Activated CD4-positive, CD25-positive, alpha-beta regulatory T cell treated with anti-CD3 and anti-CD28 coated beads, Interleukin-2, amount 50 U/mL, for 72 hours (primary cell): ENCODE measurements around the gene DYNLRB2.
A peak's percentile ranks its signal among the peaks of the same experiment; 100 is the strongest.

Experiments
- DNase-seq: peaks from one replicate; pipeline ENCODE4 v3.0.0; 2021

DYNLRB2 gene

DNA sequence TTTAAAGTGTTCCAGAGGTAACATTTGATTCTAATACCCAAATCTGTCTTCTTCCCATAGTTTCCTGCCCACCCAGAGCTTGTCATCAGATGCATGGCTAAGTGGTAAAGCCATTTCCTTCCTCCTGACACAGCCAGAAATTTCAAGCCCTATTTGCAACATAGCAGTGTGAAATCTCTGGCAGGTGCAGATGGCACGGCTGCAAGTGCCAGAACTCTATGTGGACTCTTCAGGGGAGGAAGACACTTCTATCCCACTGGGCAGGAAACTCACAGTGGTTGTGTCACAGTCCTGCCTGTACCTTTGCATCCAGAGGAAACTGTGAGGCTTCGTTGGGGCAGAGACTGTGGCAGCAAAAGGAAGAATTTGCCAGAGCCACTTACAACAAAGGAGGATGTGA, 13.2 kb downstream of the DYNLRB2 start:
- no peak for DNase-seq

DNA sequence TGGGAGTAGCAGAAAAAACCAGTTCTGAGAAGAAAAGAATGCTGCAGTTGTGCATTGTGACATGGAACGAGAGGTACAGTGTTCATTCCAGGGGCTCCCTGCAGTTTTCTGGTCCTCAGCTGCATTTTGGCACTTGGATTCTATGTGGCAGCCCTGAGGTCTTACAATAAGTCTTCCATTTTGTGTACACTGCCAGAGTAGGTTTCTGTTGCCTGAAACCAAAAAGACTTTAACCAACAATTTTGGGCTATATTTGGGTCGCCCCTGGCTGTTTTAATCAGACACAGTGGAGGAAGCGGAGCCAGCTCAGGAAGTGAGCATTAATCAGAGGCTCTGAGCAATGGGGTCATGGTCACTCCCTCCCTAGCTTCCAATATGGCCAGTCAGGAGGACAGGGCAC, 15.7 kb downstream of the DYNLRB2 start:
- no peak for DNase-seq

DNA sequence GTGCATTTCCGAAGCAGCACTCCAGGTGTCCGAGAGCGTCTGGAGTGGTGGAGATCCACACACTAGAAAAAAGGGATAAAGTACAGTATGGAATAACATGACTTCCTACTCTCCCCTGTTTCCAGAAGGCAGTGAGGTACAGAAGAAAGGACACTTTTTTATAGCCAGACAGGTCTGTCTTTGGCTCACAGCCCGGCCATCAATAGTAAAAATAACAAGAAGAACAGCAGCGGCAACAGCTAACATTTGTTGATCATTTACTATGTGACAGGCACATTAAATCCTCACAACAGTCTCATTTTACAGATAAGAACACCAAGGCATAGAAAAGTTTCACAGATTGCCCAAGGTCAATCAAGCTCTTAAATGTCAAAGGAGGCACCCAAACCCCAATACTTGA, 16.2 kb downstream of the DYNLRB2 start:
- no peak for DNase-seq

DNA sequence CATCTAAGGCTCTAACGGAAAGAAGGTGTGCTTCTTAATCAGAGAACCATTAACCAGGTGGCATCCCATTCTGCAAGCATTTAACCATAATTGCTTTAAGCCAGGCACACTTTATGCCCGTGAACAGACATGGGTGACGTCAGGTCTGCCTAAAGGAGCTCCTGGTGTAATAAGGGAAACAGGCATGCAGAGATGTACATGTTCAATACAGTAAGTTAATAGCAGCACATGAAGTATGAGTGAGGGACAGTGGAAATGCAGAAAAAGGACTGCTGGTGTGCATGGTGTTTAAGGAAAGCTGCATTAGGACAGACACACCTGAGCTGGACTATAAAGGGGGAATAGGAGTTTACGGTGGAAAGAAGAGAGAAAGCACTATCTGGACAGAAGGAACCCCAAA, 18.6 kb downstream of the DYNLRB2 start:
- DNase-seq = no peak

DNA sequence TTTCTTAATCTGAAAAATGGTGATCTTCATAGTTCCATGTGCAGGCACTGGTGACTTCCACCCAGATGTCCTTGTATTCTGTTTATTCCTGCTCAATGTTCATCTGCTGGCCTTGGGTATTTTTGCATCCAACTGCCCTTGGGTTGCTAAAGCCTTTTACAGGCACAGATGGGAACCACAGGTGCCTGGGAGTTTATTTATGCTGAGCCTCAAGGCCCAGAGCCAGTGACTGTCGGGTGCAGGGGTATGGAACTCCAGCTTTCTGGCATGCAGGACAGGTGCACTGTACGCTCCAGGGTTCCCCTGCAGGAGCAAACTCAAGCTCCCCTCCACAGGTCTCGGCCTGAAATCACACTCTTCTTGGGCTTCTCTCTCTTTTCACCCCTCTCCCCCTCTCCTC, 22.3 kb downstream of the DYNLRB2 start:
- DNase-seq = no peak

DNA sequence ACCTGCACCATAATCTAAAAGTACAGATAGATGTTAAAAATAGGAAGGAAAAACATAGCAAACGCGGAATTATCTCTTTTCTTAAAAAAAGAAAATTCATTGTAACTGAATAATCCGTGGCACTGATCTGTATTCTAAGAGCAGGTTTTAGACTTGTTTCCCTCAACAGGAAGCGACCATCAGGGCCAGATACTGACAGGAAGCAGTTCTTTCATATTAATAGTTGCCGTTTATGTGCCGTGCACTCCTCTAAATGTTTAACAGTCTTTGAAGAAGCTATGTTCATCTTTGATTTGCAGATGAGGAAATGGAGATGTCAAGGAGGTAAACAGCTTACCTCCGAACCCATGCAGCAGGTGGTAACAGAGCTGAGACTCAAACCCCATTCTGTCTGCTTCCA, 23.6 kb downstream of the DYNLRB2 start:
- no peak for DNase-seq

DNA sequence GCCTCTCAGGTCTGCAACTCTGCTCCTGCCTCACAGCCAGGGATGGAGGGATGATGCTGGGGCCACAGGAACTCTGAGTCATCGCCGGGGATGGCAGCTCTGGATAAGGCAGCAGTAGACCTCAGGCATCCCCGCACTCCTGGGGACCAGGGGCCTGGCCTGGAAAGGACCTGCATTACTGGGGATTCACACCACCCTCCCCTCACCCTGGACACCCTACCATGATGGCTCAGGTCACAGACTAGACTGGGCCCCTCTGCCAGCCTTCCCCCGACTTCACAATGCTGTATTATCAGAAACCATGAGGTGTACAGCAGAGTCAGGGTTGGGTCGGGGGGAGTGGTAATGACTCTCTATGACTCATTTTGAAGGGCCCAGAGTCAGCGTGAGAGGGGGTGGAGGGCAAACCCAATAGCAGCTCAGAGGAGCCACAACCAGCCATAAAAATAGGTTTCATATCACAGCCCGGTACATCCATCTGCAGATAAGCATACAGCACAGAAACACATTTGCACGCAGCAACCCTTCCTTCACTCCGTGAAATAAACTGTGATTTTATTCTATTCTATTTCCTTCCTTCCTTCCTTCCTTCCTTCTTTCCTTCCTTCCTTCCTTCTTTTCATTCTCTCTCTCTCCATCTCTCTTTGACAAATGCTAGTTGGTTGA, 28.8 kb downstream of the DYNLRB2 start:
- DNase-seq = peak; percentile 61

DNA sequence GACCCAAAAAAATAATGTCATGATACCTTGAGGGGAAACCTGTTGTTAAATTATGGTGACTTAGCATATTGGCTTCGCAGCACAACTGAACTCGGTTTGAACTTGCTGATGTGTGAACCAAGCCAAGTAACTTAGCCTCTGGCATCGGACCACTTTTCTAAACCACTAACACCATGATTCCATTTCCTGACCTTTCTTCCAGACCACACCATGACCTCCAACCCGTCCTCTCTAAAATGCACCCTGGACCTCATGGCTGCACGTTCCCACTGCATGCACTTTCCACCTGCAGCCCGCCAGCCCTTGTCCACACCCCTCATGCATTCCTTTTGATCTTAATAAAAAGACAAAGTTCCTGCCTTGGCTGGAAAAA, 29.3 kb downstream of the DYNLRB2 start:
- no peak for DNase-seq

DNA sequence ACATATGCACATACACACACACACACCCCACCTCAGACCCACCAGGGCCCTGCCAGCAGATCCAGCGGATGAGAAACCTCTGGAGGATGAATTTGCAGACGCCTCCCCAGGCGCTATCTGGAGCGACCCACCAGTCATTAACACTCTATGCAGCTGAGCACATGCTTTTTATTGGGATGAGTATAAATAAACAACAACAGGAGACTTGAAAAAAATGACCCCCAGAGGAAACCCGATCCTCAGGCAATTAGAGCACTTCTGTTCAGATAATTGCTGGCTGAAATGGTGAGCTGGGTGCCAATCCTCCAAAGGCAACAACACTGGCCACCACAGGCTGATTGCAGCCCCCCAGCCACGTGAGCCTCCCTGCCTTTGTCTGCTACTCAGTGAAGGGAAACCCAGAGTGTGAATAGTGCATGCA, 32.9 kb downstream of the DYNLRB2 start:
- no peak for DNase-seq

DNA sequence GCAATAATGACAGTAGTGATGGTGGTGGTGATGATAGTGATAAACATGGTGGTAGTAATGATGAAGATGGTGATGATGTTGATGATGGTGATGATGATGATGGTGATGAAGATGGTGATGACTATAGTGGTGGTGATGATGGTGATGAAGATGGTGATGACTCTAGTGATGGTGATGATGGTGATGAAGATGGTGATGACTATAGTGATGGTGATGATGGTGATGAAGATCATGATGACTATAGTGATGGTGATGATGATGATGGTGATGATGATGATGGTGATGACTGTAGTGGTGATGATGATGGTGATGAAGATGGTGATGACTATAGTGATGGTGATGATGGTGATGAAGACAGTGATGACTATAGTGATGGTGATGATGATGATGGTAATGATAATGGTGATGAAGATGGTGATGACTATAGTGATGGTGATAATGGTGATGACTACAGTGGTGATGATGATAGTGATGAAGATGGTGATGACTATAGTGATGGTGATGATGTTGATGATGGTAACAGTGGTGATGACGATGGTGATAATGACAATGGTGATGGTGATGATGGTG, 35.6 kb downstream of the DYNLRB2 start:
- DNase-seq = no peak

DNA sequence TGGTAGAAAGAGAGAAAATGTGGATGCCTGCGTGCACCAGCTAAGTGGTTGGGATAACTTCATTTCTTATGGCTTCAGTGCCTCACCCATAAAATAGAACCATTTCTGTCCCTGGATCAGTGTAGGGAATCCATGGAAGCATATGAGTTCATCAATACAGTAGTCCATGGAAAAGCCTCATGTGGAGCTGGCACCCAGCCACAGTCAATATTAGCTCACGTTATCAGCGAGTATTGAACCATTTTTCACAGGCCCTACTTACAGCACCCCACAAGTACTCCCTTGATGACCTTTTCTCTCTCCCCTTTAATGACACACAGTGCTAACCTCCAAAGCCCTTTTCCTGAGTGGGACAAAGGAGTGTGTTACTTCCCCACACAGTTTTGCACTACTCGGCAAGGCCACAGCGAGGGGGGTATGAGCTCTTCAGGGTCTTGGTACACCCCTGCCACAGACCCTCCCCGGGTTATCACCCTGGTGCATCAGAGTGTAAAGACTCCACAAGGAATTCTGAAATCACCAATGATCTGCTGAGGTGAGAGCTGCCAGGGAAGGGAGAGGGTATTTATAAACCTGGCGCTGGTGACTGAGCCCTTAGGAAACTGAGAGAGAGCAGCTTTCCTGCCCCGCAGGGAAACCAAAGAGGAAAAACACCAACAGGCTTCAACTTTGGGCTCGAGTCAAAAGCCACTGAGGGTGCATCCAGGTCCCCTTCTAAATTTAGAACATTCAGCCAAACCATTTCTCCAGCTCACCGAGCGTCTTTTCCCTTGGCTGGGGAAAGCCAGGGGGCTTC, 36.9 kb downstream of the DYNLRB2 start:
- no peak for DNase-seq

DNA sequence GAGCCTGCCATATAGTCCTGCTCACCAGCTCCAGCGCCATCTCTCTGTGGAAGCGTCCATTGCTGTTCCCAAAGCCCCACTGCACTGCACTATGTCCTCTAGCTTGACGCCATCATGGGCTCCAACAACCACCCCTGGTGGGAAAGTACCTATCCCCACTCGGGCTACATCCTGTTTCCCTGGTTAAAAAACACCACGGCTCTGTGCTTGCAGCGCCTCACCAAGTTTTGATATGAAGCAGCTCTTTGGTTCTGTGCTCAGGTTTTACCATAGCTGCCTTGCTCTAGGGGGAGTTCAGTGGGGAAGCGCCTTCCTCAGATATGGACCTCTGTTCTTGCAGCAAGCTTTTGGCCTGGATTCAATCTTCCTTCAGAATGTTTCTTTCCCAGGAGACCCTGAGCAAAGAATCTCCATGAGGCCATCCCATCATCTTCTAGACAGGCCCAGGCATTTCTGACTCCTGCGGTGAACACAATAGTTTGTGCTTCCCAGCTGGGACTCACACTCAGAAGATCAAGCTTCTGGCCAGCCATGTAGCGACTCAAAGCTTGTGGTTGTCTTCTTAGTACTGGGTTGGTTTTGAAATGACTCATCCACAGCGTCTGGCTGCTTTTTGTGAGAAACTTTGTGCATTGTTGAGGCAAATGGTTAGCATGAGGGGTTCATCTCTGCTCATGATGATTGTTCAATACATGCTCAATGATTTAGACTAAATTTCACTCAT, 39.5 kb downstream of the DYNLRB2 start:
- DNase-seq = peak; percentile 59

DNA sequence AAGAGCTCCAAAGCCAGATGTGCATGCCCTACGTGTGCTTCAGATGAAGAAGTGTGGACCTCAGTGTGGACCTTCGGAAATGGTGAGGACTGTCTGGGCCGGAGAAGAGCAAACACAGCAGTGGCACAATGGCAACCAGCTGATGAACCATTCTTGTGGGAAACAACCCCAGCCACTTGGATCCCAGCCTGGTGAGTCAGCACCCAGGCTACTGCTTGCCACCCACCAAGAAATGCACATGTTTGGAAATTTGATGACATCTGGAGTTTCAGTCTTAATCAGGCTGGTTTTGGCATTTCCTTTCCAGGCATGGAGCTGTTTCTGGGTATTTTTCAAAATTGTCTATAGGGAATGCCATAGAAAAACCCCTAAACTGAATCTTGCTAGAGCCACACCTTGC, 42.7 kb downstream of the DYNLRB2 start:
- no peak for DNase-seq

DNA sequence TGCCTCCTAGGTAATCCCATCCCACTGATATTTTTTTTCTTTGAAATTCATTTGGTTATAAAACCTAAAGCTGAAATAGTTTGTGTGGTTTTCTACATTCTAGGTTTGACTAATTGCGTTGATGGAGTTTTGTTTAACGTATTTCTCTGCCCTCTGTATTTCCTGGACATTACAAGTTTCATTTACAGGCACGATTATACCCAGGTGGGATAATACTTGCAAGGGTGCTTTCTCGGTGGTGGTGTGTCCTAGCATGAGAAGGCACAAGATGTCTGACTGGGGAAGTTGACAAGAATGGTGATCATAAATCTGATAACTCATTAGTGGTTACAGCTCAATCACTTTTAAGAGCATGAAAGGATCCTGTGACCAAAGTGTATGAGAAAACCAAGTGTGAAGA, 45.0 kb downstream of the DYNLRB2 start:
- no peak for DNase-seq

DNA sequence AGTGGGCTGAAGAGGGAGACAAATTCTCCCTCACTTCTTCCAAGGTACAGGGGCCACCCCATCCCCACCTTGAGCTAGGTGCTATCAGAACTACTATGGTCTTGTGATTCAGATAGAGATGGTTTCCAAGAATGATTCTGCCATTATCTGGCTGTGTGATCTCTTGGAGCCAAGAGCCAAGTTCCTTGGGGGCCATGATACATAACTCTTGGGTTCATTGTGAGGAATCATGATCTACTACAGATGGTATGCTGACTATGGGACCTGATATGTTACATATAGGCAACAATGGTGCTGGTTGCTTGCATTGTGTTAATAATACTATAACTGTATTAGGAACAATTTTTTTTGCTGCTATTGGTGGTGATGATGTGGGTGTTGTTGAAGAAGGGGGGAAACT, 45.7 kb downstream of the DYNLRB2 start:
- no peak for DNase-seq

DNA sequence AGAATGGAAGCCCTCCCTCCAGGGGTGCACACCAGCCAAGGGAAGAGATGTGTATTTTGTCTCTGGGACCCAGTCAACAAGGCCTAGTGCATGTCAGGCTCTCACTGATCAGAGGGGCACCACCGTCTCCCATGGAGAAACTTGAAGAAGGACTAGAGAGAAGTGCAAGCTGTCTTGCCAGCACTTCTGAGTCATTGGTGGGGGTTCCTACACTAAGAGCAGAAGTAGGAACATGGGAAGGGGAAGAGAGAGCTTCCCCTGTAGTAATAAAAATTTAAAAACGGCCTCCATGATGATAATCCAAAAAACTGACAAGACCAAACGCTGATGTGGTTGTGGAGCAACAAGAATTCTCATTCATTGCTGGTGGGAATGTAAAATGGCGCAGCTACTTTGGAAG, 46.3 kb downstream of the DYNLRB2 start:
- no peak for DNase-seq

DNA sequence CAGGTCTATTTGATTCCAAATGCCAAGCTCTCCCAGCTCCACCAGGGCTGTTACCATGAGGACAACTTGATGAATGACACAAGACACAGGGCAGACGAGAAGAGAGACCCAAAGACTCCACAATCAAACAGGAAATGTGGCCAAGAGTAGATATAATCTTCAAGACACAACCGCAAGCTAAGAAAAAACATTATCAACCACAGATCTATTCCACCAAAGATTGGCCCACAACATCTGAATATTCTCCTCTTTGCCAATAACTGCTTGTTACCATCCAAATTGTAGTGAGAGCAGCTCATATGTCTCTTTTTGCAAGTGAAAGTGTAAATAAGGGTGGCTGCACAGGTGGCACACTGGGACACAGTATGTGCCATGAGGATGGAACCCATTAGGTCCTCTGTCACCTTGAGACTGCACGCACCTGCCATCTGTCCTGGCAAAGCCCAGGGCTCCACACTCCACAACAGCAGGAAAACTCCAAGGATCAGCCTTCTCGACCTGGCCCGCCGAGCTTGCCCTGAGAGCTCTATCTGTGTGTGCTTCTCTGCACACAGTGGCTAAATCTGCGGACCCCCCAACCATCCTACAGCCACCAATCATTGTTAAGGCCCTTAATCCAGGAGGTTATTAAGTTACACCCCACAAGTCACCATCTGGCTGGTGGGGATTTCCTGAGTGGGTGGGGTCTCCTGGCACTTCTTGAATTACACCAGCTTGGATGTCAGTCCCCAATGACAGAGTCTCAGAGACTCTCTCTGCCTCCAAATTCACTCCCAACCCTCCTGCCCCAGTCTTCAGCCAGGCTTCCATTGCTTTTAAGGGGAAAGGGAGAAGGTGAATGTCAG, 50.5 kb downstream of the DYNLRB2 start:
- DNase-seq = no peak

DNA sequence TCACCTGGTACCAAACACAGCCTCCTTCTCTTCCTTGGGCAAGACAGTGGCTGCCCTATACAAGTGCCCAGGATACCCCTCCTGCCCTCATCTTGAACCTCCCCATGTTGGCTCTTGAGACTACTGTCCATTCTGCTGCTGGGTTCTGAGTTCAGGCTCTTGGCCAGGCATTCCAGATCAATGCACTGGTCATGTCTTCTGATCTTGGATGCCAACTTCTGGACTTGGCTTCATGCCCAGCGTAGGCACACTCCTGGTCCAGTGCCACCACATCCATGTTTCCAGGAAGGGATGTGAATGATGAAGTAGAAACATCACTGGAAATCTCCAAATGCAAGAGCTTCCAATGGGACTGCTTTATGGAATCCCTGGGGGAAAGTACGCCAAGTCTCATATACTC, 51.5 kb downstream of the DYNLRB2 start:
- DNase-seq = no peak

DNA sequence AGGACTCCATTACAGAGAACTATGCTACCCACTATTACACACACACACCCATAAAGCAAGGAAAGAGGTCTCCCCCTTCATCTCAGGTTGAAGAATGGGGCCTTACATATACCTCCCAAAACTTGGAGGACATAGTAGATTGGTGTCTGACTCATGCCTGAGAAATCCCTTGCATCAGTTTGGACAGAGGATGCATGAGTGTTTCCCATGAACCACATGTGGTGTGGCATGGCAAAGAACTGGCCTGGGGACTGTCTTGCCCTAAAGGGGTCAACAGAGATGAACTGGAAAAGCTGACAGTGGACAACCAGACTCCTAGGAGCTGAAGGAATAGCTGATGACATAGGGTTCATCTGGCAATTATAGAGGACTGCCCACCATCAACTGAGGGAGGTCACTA, 54.0 kb downstream of the DYNLRB2 start:
- DNase-seq = no peak

DNA sequence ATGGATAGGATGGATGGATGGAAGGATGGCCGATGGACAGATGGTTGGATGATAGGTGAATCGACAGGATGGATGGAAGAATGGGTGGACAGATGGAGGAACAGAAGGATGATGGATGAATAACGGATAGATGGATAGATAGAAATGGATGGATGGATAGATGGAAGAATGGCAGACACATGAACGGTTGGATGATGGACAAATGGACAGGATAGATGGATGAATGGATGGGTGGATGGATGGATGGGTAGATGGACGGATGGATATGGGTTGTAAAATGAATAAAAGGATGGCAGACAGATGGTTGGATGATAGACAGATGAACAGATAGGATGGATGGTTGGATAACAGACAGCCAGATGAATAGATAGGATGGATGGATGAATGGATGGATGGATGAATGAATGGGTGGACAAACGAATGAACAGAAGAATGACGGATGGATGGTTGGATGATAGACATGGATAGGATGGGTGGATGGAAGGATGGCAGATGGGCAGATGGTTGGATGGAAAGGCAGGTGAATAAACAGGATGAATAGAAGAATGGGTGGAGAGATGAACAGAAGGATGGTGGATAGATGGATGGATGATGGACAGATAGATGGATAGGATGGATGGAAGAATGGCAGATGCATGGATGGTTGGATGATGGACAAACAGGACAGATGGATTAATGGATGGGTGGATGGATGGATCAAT, 55.9 kb downstream of the DYNLRB2 start:
- no peak for DNase-seq

DNA sequence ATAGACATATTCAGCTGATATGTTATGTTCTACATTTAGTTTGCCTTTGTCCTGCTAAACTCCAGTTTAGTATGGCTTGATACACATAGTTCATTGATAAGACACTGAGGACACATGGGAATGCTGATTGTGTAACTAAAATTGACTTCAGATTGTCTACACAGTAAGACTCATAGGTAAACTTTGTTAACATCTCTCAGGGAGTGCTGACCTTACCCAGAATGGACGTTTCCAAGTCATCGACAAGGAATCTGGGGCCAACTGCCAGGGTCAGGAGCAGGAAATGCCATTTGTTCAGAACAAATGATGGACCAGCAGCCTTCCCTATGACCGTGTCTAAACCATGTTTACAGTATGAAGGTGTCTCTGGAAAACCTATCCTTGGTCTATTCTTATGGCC, 58.7 kb downstream of the DYNLRB2 start:
- DNase-seq = no peak
